Kidney (tissue), 14 donors: Measurements from ENCODE around the gene CABP4. TPM values are rescaled to one million over a fixed set of nuclear protein-coding genes. Genes with fewer than 3 reads are reported as not detected.

Experiments used
- DNase-seq, 5 donors: peaks; one replicate each; pipeline ENCODE4 v3.0.0-alpha.2; 2013 to 2020
- FAIRE-seq: peaks from 2 replicates; lab custom pipeline; 2012; peaks lifted over from hg19 to GRCh38; lab: Jason Lieb, UNC
- H3K27ac ChIP-seq, 2 donors: one replicate each; pipeline ENCODE4 v1.7.0; 2013; ENCODE audit warnings: low read depth in 2 of 2, low read length in 2 of 2, inconsistent platforms in 1 of 2
- H3K27me3 ChIP-seq: one replicate; pipeline ENCODE4 v1.7.1; 2013; ENCODE audit warnings: low read length, inconsistent platforms; ENCODE audit not compliant: control insufficient read depth, insufficient read depth
- H3K36me3 ChIP-seq, 3 donors: one replicate each; pipeline versions ENCODE4 v1.7.0 to v1.7.1; 2013; ENCODE audit warnings: low read length in 3 of 3, control low read depth in 1 of 3, inconsistent platforms in 1 of 3; ENCODE audit not compliant: insufficient read depth in 3 of 3, control insufficient read depth in 2 of 3
- H3K4me1 ChIP-seq, 3 donors: one replicate each; pipeline versions ENCODE4 v1.7.0 to v1.7.1; 2013; ENCODE audit warnings: low read length in 3 of 3, inconsistent platforms in 1 of 3, low read depth in 1 of 3; ENCODE audit not compliant: control insufficient read depth in 2 of 3, insufficient read depth in 2 of 3
- H3K4me3 ChIP-seq, 3 donors: one replicate each; pipeline versions ENCODE4 v1.7.0 to v1.8.1; 2013; ENCODE audit warnings: low read length in 3 of 3, control low read depth in 1 of 3, inconsistent platforms in 1 of 3
- H3K9ac ChIP-seq, 3 donors: one replicate each; pipeline versions ENCODE4 v1.7.0 to v1.7.1; 2013; ENCODE audit warnings: low read length in 3 of 3, control low read depth in 1 of 3, inconsistent platforms in 1 of 3
- H3K9me3 ChIP-seq, 3 donors: one replicate each; pipeline versions ENCODE4 v1.7.0 to v1.7.1; 2013; ENCODE audit warnings: low read length in 3 of 3, control low read depth in 1 of 3, inconsistent platforms in 1 of 3; ENCODE audit not compliant: control insufficient read depth in 2 of 3, insufficient read depth in 1 of 3
- CTCF ChIP-seq: IDR thresholded peaks from 3 replicates; pipeline ENCODE4 v1.5.1; 2012; ENCODE audit warnings: mild to moderate bottlenecking, moderate library complexity, borderline replicate concordance; ENCODE audit not compliant: insufficient read depth; ENCODE audit errors: extremely low read depth
- intact Hi-C: fragments of 100-400 bp; cut with DNase I; formaldehyde crosslinking; loops from one replicate; pipeline ENCODE4 v1.11.1; 2022
- polyA plus RNA-seq: library from polyadenylated mRNA; stranded (reverse); fragments of 350-450 nt; fragmentation: Illumina TruSeq; extraction: RNeasy Lipid Tissue Mini Kit (QIAGEN cat#74804); gene quantifications from one replicate; pipeline ENCODE4 v1.2.3, GENCODE V29; 2014; ENCODE audit warnings: low read depth, low replicate concordance; ENCODE audit not compliant: insufficient read depth
- total RNA-seq: library from RNA; stranded (reverse); fragmentation: NEBNext Ultra II Directional; extraction: Animal tissue kit (Norgen Biotek cat#: 25700); gene quantifications from one replicate; pipeline ENCODE4 v1.2.1, GENCODE V29; 2021
- donor health status: control.
- donor health status: control.
- donor health status: control.
- donor health status: control.
- donor health status: control.
- donor health status: DM: yes; HTN: yes; CAD: no.
- donor health status: Normal renal cell carcinoma (clear cell type).

The CABP4 gene
- total and polyA plus RNA-seq, 2 donors from 2014 or later: 0.49 to 3.1 TPM

- FAIRE-seq (no peak), DNase-seq (no peak)
- Histone ChIP-seq H3K36me3 (no peaks in the 10 kb centered on the region), H3K9me3 (no peaks in the 10 kb centered on the region), H3K27ac (no peak overlapping the region), H3K4me1 (peaks cover 0 to under 1% (median 0%) of the 10 kb centered on the region in 3 donors), H3K9ac (no peak overlapping the region), H3K4me3 (no peak overlapping the region), H3K27me3 (no peaks in the 10 kb centered on the region)
- intact Hi-C loops: no loop called here
- no peak for TF ChIP-seq CTCF
Measured at GRCh38 chr11:67406969-67407687, 48.0 kb upstream of the CABP4 start.

GRCh38 chr11:67407688-67408163 is 47.4 kb upstream of the CABP4 start:
- Histone ChIP-seq H3K36me3 (no peaks in the 10 kb centered on the region), H3K27me3 (no peaks in the 10 kb centered on the region), H3K9me3 (no peaks in the 10 kb centered on the region), H3K4me3 (no peak overlapping the region), H3K27ac (no peak overlapping the region), H3K4me1 (no peaks in the 10 kb centered on the region), H3K9ac (no peak overlapping the region)
- TF ChIP-seq CTCF: no peak
- no peak for FAIRE-seq
- no peak for DNase-seq
- intact Hi-C loops: no loop called here

- no peak for TF ChIP-seq CTCF
- H3K27ac ChIP-seq: no peak overlapping the region
- DNase-seq (no peak), FAIRE-seq (no peak)
- no peaks in the 10 kb centered on the region for H3K4me1 ChIP-seq
- no peak overlapping the region for H3K9ac ChIP-seq
- intact Hi-C loops: no loop called here
- no peaks in the 10 kb centered on the region for H3K27me3 ChIP-seq
- no peaks in the 10 kb centered on the region for H3K36me3 ChIP-seq
- H3K4me3 ChIP-seq: no peak overlapping the region
- H3K9me3 ChIP-seq: no peaks in the 10 kb centered on the region
Measured at GRCh38 chr11:67408437-67409200, 46.5 kb upstream of the CABP4 start.
